Measurements from ENCODE around the gene RGS9.
"Not testable (repeated sequence)": the region's sequence is repeated elsewhere in the genome, so short reads cannot be mapped to it uniquely, and the experiment has no call there.

RGS9 gene

GRCh38 chr17:65173976-65174683, 37.0 kb downstream of the RGS9 start:
- TF ChIP-seq, protein P1, sequence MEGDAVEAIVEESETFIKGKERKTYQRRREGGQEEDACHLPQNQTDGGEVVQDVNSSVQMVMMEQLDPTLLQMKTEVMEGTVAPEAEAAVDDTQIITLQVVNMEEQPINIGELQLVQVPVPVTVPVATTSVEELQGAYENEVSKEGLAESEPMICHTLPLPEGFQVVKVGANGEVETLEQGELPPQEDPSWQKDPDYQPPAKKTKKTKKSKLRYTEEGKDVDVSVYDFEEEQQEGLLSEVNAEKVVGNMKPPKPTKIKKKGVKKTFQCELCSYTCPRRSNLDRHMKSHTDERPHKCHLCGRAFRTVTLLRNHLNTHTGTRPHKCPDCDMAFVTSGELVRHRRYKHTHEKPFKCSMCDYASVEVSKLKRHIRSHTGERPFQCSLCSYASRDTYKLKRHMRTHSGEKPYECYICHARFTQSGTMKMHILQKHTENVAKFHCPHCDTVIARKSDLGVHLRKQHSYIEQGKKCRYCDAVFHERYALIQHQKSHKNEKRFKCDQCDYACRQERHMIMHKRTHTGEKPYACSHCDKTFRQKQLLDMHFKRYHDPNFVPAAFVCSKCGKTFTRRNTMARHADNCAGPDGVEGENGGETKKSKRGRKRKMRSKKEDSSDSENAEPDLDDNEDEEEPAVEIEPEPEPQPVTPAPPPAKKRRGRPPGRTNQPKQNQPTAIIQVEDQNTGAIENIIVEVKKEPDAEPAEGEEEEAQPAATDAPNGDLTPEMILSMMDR (IDR thresholded peaks at IDR 0.05; ENCODE audit: low read depth, low read length, missing control alignments): no peak
- DNase-seq (ENCODE audit: low read depth): no peak

GRCh38 chr17:65174974-65175373, 37.8 kb downstream of the RGS9 start:
- TF ChIP-seq, protein P1 (IDR thresholded peaks at IDR 0.05; ENCODE audit: low read depth, low read length, missing control alignments): no peak
- H3K4me3 ChIP-seq (ENCODE audit: low read depth, low read length): no peak overlapping the region
- DNase-seq (ENCODE audit: low read depth): no peak

More at GRCh38 chr17:65173976-65174683, 37.0 kb downstream of the RGS9 start:
- no peak overlapping the region for H3K4me3 ChIP-seq (ENCODE audit: low read depth, low read length)

DNA sequence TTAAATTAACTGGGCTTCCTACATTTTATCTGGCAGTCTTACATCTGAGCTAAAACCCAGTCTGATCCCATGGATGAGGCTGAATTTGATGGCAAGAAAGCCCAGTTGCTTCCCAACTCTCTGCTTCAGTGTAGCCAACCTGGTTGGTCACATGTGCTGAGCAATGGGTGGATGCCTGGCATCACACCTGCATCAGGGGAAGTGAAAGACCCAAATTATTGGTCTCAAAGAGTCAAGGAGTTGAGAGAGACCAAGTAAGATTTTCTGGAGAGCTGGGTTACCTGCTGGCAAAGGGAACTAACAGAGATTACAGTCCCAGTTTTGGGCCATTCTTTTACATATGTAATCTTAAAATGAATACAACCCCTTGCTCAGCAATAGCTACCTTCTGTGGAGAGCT, 38.8 kb downstream of the RGS9 start:
- H3K4me3 ChIP-seq (ENCODE audit: low read depth, low read length): no peak overlapping the region
- no peak for DNase-seq (ENCODE audit: low read depth)
- TF ChIP-seq, protein P1 (IDR thresholded peaks at IDR 0.05; ENCODE audit: low read depth, low read length, missing control alignments): no peak

DNA sequence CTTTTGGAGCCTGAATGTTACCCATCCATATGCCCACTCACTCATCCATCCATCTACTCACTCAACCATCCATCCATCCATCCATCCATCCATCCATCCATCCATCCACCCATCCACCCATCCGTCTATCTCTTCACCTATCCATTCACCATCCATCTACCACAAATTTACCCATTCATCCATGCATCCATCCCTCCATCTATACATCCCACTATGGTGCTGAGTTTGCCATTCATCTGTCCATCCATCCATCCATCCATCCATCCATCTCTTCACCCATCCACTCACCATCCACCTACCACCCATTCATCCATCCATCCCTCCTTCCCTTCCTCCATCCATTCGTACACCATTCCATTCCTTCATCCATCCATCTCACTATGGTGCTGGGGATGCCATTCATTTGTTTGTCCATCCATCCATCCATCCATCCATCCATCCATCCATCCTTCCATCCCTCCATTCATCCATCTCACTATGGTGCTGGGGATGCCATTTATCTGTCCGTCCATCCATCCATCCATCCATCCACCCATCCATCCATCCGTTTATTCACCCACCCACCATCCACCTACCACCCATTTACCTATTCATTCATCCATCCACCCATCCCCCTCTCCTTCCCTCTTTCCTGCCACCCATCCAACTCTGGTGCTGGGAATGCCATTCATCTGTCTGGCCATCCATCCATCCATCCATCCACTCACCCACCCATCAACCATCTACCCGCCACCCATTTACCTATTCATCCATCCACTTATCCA, 39.7 kb downstream of the RGS9 start:
- H3K4me3 ChIP-seq (ENCODE audit: low read depth, low read length): no peak overlapping the region
- TF ChIP-seq, protein P1 (IDR thresholded peaks at IDR 0.05; ENCODE audit: low read depth, low read length, missing control alignments): no peak
- DNase-seq (ENCODE audit: low read depth): no peak

- DNase-seq (ENCODE audit: low read depth): no peak
- TF ChIP-seq, protein P1 (IDR thresholded peaks at IDR 0.05; ENCODE audit: low read depth, low read length, missing control alignments): no peak
- H3K4me3 ChIP-seq (ENCODE audit: low read depth, low read length): no peak overlapping the region
Measured at GRCh38 chr17:65177901-65178300, 40.7 kb downstream of the RGS9 start.

DNA sequence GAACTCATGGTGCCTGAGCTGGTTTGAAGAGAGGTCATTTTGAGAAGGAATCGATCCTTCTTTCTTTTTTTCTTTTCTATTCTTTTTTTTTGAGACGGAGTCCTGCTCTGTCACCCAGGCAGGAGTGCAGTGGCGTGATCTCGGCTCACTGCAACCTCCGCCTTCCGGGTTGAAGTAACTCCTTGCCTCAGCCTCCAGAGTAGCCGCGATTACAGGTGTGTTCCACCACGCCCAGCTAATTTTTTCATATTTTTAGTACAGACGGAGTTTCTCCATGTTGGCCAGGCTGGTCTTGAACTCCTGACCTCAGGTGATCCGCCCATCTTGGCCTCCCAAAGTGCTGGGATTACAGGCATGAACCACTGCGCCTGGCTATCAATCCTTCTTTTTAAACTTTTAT, 43.1 kb downstream of the RGS9 start:
- not testable (repeated sequence) for H3K4me3 ChIP-seq (ENCODE audit: low read depth, low read length); DNase-seq (ENCODE audit: low read depth)

DNA sequence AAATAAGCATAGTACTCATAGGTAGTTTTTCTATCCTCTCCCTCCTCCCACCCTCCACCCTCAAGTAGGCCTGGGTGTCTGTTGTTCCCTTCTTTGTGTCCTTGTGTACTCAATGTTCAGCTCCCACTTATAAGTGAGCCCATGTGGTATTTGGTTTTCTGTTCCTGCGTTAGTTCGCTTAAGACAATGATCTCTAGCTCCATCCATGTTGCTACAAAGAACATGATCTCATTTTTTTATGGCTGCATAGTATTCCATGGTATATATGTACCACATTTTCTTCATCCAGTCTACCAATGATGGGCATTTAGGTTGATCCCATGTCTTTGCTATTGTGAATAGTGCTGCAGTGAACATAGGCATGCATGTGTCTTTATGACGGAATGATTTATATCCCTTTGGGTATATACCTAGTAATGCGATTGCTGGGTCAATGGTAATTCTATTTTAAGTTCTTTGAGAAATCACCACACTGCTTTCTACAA, 43.6 kb downstream of the RGS9 start:
- DNase-seq (ENCODE audit: low read depth); H3K4me3 ChIP-seq (ENCODE audit: low read depth, low read length): not testable (repeated sequence)

Measured in GM12864 (cell line).